ENCODE results near the gene ATG9A.

DNA sequence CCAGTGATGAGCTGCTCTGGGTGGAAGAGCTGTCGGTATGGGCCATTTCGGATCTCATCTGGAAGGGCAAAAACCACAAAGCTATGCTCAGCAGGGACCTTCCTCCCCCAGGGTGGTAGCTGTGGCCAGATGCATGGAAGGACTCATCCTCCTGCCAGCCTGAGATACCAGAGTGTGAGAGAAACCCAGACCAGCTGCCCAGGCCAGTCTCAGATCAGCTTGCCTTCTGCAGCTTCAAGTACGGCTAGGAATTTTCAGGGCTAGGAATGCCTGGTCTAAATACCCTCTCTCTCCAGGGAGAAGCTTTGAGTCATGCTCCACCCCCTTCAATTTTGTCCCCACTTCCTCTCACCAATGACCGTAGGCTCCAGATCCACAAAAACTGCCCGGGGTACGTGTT is 22.2 kb upstream of the ATG9A start:
- no peak for TF ChIP-seq EZH2phosphoT487 (IDR thresholded peaks at IDR 0.05; ENCODE audit: low read depth)
- no peak for TF ChIP-seq CTCF (IDR thresholded peaks at IDR 0.05; ENCODE audit: low read depth, low read length)
